DMS79 (cell line): ENCODE measurements around the gene ANKS1B.
"Not testable (repeated sequence)": the region's sequence is repeated elsewhere in the genome, so short reads cannot be mapped to it uniquely, and the experiment has no call there.

Experiments used
- DNase-seq: peaks from one replicate; lab custom pipeline; 2025; lab: John Stamatoyannopoulos, UW

The ANKS1B gene

GRCh38 chr12:99380701-99381100, 604.0 kb downstream of the ANKS1B start:
- no peak for DNase-seq

- DNase-seq: no peak
Observed at GRCh38 chr12:99374023-99374422, 610.7 kb downstream of the ANKS1B start.

GRCh38 chr12:99372257-99372920, 612.3 kb downstream of the ANKS1B start:
- no peak for DNase-seq

- DNase-seq: no peak
Observed at GRCh38 chr12:99370421-99371138, 614.2 kb downstream of the ANKS1B start.

- DNase-seq: no peak
Observed at GRCh38 chr12:99367181-99367580, 617.6 kb downstream of the ANKS1B start.

GRCh38 chr12:99352269-99352668, 632.5 kb downstream of the ANKS1B start:
- DNase-seq: no peak

- DNase-seq: no peak
Observed at GRCh38 chr12:99343960-99344359, 640.8 kb downstream of the ANKS1B start.

GRCh38 chr12:99339663-99340062, 645.1 kb downstream of the ANKS1B start:
- no peak for DNase-seq

GRCh38 chr12:99334285-99335056, 650.3 kb downstream of the ANKS1B start:
- DNase-seq: no peak

- DNase-seq: no peak
Observed at GRCh38 chr12:99332936-99333591, 651.7 kb downstream of the ANKS1B start.

GRCh38 chr12:99330216-99330615, 654.5 kb downstream of the ANKS1B start:
- no peak for DNase-seq

GRCh38 chr12:99321210-99321609, 663.5 kb downstream of the ANKS1B start:
- not testable (repeated sequence) for DNase-seq

GRCh38 chr12:99311373-99311772, 673.4 kb downstream of the ANKS1B start:
- no peak for DNase-seq

GRCh38 chr12:99309812-99310211, 674.9 kb downstream of the ANKS1B start:
- DNase-seq: no peak

- no peak for DNase-seq
Observed at GRCh38 chr12:99302874-99303273, 681.9 kb downstream of the ANKS1B start.

GRCh38 chr12:99287136-99287535, 697.6 kb downstream of the ANKS1B start:
- DNase-seq: no peak

GRCh38 chr12:99284161-99284560, 700.6 kb downstream of the ANKS1B start:
- no peak for DNase-seq

- DNase-seq: no peak
Observed at GRCh38 chr12:99282624-99283023, 702.1 kb downstream of the ANKS1B start.

GRCh38 chr12:99282086-99282485, 702.6 kb downstream of the ANKS1B start:
- DNase-seq: no peak

- DNase-seq: no peak
Observed at GRCh38 chr12:99281277-99281676, 703.5 kb downstream of the ANKS1B start.

GRCh38 chr12:99278899-99279298, 705.8 kb downstream of the ANKS1B start:
- no peak for DNase-seq

- no peak for DNase-seq
Observed at GRCh38 chr12:99277591-99278379, 707.0 kb downstream of the ANKS1B start.
